GM19372 (cell line): ENCODE measurements around the gene SCN11A.
A peak's percentile ranks its signal among the peaks of the same experiment; 100 is the strongest.

Experiments
- ATAC-seq: cut with Tn5 transposase; IDR thresholded peaks from one replicate; pipeline ENCODE4 v1.9.1; 2021; ENCODE audit warnings: mild to moderate bottlenecking, low read depth, moderate library complexity; ENCODE audit not compliant: unreplicated experiment

The SCN11A gene

DNA sequence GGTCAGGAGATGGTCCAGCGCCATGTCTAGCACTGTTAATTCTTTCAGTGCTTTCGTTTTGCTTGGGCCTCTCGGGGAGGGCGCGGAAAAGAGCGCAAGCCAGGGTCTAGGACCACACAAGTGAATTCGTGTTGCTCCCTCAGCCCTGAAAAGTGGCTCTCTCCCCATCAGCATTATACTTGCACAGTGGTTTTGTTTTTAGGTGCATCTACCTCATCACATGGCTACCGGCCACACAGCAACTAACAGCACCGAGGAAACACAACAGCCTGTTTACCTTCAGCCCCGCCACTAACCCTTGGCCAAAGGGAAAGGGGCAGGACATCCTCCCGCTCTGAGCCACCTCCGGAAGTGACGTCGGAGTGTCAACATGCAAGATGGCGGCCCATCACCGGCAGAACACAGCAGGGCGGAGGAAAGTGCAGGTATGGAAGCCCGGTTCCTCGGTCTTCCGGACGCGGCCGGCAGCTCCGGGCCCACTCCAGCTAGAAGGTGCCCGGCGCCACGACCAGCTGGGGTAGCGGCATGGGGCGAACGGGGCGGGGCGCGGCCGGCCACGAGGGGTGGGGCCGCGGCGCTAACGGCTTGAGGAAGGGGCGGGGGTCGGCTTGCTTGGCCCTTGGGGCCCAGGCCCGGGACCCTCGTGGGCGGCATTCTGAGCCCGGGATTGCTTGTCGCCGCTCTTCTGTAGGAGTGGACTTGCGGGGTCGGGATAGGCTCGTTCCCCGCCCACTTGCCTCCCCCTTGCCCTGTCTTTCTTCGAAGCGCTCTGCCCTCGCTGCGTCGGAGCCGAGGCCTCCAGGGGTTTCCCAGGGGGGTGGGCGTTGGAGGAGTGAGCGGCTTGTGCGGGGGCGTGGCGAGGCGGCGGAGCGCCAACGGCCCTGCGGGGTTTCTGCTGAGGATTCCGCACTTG lies at the start of gene SCN11A, which contains the start of gene WDR48:
SCN11A (minus strand) TSS at position 296 of the 913 bp plus-strand sequence. CDS start 101,582 bp downstream, outside the sequence.
WDR48 (plus strand) TSS at position 368 of the 913 bp plus-strand sequence; CDS start at position 378, 10 bp downstream.
- ATAC-seq: peak; percentile 99

DNA sequence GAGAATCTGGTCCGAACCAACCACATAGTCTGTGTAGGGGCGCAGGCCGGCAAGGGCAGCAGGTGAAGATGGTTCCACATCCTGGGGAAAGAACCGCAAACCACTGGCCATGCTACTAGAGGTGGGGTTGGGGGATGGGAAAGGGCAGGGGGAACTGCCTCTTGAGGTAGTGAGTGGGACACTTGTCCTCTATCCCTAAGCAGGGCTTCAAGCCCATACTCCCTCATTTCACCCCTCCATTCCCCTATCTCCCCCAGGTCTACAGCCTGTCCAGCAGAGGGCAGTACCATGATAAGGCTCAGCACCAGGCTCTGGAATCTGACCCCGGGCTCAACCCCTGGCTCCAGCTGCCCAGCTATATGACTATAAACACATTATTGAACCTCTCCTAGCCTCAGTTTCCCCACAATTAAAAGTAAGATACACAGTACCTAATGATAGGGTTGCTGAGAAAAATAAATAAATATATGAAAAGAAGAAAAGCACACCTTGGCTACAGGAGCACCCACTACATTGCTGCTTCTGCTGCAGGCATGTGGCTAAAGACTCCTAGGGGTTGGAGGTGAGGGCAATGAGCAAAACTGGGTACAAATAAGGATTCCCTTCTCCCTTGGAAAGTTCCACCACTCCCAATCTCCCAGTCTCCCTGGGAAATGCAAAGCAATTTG lies 49.4 kb upstream of the SCN11A start:
- peak; percentile 80 for ATAC-seq

DNA sequence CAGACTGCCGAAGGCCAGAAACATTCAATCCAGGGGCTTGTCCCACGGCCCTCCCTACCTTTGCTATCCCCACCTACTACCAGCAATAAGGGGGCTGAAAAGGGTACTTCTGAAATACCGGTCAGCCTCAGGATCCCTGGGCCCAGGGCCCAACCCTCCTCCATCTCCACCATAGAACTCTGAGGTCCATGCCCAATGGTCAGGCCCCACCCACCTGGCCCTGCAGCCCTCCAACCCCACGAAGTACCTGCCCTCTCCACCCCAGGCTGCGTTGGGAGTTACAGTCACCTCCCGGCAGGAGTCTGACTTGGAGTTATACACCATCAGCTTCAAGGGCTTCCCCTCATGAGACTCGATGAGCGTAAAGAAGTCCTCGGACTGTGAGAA lies 48.7 kb upstream of the SCN11A start:
- no peak for ATAC-seq

DNA sequence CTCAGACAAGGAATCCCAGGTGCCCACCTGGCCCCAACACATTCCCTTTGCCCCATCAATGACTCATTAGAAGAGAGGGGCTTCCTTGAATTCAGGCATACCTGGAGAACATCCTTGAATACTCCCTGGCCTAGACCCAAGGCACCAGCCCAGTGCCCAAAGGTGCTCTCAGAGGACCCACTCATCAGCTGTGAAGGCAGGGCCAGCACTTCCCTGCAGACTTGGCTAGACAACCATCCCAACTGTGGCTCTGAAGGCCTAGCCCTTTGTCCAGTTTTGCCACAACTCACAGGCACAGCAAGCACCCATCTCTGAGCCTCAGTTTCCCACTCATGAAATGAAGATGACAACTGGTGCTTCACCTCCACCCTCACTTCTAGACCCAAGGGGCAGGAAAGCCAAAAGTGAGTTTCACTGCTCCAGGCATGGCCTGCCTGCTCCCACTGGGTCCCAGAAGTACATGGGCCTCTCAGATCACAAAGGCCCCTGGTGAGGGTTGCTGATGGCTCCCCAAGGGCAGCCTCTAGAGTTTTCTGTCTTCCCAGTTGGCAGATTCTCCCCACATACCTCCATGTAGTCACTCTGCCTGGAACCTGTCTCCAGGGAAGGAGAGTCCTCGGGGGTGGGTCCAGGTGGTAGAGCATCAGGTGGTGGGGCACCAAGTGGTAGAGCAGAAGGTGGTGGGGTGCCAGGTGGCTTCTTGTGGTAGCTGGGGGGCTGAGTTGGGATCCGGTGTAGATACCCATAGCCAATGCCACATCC lies 48.2 kb upstream of the SCN11A start:
- no peak for ATAC-seq

DNA sequence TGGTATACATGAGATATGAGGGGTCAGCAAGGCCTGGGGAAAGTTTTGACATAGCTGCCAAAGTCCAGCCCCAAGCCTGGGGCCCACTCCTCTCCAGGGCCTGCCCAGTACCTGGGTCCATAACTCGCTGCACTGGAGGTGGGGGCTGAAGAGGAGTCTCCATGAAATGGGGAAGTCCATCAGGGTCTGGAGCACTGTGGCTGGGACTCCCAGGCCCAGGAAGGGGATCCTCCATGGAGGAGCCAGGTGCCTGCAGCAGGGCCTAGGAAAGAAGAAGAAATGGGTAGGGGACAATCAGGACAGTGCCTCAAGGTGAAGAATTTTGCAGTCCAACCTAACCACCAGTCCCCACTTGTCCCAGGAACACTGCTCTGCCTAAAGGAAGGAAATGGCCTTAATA lies 47.5 kb upstream of the SCN11A start:
- no peak for ATAC-seq

DNA sequence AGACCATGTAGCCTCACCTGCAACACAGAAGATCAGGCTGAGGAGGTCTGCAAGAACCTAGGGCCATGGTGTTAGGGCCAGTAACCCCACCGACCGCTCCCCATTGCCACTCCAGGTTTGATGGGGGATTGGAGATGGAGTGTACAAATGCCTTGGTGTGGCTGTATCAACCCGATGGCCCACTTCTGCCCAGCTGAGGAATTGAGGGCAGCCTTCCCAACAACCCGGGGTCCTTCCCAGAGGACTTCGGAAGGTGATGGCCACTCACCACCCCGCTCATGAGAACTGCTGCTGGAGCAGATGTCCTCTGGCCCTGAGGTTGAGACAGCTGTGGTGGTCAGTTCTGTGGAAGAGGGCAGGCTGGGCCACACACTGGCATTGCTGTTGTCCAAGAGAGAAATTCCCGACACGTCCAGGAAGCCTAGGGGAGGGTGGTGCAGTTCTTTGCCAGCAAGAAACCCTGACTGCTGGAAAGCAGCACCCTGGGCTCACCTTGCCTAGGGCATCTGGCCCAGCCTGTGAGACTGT lies 46.8 kb upstream of the SCN11A start:
- no peak for ATAC-seq

DNA sequence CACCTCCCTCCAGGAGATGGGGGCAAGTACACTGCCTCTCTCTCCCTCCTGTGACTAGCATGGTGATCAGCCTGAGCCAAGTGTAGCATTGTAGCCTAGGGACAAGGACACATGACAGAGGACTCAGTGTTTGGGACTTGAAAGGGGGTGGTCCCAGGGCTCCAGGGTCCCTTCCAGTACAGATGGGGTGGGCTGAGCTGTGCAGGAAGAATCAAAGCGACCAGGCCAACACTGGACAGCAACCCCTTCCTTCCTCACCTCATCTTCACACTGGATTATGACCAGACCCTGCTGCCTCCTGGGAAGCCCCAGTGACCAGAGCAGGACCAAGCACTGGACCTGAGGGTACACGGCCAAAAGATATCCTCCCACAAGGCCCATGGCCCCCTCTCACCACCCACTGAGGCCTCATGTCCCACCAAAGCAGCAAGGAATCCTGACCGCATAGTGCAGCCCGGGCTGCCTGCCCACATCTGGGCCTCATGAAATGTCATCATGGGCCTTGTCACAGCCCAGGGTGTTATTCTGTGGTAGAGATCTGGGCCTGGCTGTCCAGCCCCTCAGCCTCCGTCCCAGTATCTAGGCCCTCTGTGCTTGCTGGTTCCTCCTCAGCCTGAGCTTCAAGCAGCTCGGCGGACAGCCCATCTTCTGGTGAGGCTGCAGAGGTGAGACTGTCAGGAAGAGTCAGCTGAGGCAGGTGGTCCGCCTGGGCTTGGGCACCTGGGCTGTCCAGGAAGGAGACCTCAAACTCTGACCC lies 46.1 kb upstream of the SCN11A start:
- ATAC-seq: no peak

DNA sequence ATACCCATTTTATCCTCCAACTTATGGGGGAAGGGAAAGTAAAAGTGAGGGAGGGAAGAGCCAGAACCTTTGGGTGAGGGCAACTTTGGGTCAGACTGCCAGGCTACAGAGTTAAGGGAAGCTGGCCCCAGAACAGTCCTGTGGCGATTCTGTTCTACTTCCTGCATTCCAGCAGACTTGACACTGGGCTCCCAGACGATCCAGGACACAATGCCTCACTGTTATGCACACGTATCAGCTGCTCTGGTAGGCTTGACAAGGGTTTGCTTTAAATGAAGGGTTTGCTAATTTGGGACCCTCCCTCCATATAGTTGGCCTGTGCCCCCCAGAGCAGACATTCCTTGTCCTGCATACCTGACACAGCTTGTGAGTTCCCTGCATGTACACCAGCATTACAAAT lies 45.0 kb upstream of the SCN11A start:
- ATAC-seq: no peak

DNA sequence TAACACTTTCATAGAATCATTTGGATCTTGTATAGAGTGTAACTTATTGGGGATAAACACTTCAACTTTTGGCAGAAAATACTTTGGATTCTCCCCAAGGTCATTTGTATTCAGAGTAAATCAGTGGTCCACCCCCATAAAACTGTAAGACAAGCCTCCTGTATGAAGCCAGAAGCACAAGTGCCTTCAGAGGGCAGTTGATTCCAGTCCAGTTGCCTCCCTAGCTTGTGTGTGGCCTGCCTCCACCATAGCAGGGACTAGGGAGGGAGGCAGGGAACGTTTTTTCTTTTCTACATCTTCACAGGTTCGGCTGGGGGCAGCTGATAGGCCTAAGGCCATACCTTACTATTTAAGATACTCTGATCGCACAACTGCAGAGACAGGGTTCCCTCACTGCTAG lies 44.0 kb upstream of the SCN11A start:
- no peak for ATAC-seq

DNA sequence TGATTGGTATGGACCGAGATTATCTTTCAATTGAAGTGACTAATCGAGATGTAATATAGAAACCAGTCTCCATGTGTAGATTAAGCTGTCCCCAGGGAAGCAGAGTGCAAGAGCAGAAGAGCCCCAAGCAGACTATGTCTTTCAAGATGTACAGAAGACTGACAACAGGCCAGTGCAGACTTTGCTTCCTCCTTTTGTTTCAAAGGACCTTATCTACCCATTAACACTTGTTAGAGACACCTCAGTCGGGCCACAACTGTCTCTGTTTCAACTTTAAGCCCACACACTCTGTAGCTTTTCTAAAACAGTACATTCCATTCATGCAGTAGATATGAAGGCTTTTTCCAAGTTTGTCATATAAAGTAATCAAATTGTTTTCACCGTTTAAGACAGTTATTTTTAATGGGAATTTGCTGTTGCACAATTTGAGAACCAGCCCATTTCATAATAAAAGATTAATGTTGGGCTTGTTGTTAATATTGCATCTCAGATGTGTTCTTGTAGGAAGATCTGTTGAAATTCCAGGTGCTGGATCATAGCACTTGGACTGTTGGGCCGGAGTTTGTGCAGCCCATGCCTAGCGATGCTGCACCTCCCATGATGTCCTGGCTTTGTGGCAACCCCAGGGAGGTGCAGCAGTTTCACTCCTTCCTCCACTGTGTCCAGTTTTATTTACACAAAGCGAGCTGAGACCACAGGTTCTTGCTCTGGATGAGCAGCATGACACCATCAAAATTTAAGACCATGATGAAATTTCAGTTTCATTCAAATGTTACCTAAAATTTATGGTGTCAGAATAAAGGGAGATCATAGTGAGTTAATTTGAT lies 43.3 kb upstream of the SCN11A start:
- no peak for ATAC-seq

DNA sequence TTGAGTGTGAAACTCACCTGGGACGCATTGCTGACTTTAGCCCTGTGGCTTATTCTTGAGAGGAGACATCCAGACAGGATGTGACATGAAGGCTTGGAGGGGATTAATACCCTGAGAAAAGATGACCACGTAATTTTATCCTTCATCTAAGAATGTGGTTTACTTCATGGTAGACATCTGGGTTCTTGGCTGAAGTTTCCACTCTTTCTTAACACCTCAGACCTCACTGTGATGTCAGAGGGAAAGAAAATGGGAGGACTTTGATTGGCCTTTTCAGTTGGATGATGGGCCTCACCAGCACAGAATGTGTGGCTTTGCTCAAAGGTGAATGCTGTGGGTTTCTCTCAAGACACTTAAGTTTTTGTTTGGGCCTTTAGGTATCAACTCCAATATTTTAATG lies 39.2 kb upstream of the SCN11A start:
- ATAC-seq: no peak

DNA sequence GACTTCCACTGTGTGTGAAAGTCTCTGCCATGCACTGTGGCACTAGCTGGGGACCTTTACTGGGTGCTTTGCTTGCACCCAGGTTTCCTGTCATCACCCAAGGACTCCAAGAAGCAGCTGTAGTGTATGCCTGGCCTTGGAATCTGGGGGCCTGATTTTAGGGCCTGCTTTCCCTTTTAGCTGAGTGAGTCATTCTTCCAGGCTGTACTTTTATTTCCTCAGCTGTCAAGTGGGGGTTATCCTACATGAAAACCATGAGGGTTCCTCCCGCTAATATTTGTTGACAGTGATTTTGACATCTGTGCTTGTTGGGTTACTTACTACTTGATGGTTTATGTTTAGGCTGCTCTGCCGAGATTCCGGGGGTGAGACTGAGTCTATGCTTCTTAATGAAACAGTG lies 37.1 kb upstream of the SCN11A start:
- ATAC-seq: no peak

DNA sequence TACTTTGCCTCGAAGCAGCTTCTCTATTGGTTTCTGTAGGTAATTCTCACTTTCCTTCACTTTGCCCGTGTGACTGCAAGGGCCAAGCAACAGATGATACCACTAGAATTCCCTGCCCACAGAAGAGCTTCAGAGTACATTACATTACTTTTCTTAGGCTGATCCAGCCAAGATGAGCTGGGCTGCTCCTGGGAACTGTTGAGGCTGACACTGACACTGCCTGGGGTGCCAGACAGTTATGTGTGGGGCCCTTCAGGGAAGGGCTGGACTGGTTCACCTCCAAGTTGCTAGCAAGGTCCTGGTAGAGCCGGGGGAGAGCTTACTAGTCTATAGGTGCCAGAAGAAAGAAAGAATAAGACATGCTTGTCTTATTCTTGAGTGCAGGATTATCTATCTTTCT lies 36.7 kb upstream of the SCN11A start:
- no peak for ATAC-seq

DNA sequence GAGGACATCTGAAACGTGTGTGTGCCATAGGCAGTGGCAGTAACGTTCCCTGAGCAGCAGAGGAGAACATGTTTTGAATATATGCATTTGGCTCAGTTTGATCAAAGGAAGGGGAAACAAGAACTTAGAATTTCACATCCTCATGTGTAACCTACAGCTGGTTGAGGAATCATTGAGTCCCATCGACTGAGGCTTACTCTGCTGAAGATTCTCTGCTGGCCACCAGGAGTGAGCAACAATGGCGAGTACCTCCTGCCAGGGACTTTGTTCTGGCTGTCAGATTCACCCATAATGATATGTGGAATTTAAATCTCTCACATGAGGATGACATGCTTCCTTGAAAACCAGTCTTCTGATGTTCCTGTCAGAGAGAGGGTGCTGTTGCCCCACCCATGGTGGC lies 34.4 kb upstream of the SCN11A start:
- no peak for ATAC-seq

DNA sequence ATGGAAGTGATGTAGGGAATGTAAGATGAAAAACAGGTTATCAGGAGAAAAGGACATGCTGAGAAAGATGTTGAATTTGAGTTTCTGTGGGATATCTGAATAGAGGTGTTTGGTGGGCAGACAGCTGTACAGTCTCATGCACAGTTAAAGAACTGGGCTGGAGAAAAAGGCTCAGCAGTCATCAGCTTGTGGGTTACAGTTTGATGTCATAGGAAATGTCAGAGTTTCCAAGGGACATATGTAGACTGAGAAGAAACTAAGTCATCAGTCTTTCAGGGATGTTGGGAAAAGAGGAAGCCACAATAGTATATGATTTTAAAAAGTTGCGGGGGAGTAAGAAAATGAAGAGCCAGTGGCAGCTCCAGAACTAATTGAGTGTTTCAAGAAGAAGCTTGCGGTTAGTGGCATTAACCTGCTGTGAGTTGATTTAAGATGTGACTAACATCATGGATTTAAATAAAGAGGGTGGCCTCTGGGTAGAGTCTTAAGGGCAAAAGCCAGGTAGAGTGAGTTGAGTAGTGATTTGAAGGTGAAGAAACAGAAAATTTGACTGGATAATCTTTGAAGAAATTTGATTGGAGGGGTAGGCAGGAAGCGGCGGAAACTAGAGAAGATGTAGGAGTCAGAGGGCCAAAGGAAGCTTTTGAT lies 31.0 kb upstream of the SCN11A start:
- ATAC-seq: no peak

DNA sequence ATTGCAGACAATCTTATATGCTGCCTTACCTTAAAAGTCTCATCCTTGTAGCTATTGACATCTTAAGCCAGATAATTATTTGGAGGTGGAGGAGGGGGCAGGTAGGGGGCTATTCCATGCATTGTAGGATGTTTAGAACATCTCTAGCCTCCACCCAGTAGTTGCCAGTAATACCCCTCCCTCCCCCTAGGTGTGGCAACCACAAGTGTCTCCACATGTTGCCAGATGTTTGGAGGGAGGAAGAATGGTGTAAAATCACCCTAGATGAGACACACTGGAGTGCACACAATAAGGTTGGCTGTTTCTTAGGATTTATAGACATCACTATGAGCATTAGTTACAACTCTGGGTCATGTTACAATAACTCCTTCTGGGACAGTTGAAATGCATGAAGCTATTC lies 28.3 kb upstream of the SCN11A start:
- no peak for ATAC-seq

DNA sequence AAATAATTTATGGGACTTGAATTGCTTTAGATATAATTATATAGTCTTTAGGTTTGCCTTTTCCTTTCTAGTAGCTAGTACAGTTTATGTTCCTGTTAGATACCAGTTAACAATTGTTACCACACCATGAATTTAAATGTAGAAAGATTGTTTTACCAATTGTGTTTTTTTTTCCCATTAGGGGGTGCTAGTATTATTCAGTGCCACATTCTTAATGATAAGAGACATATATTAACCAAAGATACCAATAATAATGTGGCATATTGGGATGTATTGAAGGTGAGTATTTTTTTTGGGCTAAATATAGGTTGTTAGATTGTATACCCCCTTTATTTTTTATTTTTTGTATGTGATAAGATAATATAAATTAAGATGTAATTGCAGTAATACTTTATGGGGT lies 27.8 kb upstream of the SCN11A start:
- no peak for ATAC-seq

DNA sequence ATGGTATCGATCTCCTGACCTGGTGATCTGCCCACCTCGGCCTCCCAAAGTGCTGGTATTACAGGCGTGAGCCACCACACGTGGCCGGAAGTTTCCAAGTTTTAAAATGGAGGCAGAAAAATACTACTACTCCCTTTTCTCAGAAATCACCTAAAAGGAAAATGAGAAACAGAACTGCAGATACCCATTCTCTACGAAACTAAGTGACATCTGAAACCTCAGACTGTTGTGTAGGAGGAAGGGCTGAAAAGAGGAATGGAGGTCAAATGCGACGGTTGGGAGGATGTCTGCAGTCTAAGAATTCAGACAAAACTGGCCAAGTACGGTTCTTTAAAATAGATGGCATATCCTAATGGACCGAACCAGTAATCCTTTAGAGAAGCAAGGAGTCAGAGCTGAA lies 24.2 kb upstream of the SCN11A start:
- ATAC-seq: no peak

DNA sequence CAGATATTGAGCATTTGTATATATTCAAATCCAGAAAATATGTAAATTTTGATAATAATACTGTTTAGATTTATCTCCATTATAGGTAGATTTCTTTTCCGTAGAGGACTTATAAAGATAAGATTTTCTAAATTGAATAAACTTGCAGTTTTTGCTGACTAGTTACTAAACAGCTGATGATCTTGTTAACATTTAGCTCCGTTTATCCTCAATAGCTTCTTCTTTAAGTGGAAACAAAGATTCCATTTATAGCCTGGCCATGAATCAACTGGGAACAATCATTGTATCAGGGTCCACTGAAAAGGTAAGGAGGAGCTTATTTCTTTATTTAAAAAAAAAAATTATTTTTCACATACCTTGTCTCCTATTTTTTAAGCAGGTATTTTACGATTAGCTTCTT lies 16.8 kb upstream of the SCN11A start:
- no peak for ATAC-seq
